Stimulated activated CD4-positive, alpha-beta T cell treated with anti-CD3 and anti-CD28 coated beads, TNF-alpha, amount 100 ng/mL, for 48 hours (primary cell): ENCODE measurements around the gene PLAAT1.

Experiments
- DNase-seq, 3 donors: peaks; one replicate each; pipeline ENCODE4 v3.0.0-alpha.2; 2020; ENCODE audit warnings: low read depth in 3 of 3

PLAAT1 gene

GRCh38 chr3:193240850-193241706 lies at the start of gene PLAAT1:
Gene PLAAT1 (plus strand): TSS chr3:193241222. CDS start chr3:193255651, 14,429 bp downstream.
- DNase-seq: peak in 2 of 3 donors; percentile 2 to 18

DNA sequence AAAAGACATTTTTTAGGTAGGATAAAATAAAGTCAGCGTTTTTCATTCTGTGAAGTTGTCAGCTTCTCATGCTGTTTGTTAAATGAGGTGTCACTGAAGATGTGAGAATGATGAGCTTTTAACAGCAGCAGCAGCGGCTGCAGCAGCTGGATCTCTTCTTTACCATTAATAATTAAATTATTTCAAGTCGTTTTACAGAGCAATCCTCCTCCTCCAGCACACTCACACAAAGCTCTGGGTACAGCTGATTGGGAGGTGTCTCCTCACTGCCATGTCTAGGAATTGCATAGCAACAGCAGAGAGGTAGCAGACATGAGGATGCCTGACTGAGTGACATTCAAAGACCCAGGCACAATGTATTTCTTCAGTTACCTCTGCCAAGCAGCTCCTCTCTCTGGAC lies 46.7 kb upstream of the PLAAT1 start:
- DNase-seq: no peak

DNA sequence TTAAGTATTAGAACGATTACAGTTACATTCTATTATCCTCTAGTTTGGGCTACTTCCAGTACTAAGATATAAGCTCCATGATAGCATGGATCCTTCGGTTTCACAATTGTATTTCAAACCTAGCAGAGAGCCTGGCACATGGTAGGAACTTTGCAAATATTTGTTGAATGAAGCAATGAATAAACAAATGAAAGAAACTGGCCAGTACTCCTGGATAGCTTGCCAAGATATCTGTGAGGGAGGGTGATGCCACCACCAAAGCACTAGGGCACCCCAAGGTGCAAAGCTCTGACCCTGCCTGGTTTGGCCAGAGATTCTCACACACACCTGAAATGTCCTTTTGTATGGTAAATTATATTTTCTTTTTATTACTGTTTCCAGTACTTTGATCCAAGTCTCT lies 44.3 kb upstream of the PLAAT1 start:
- DNase-seq: no peak

DNA sequence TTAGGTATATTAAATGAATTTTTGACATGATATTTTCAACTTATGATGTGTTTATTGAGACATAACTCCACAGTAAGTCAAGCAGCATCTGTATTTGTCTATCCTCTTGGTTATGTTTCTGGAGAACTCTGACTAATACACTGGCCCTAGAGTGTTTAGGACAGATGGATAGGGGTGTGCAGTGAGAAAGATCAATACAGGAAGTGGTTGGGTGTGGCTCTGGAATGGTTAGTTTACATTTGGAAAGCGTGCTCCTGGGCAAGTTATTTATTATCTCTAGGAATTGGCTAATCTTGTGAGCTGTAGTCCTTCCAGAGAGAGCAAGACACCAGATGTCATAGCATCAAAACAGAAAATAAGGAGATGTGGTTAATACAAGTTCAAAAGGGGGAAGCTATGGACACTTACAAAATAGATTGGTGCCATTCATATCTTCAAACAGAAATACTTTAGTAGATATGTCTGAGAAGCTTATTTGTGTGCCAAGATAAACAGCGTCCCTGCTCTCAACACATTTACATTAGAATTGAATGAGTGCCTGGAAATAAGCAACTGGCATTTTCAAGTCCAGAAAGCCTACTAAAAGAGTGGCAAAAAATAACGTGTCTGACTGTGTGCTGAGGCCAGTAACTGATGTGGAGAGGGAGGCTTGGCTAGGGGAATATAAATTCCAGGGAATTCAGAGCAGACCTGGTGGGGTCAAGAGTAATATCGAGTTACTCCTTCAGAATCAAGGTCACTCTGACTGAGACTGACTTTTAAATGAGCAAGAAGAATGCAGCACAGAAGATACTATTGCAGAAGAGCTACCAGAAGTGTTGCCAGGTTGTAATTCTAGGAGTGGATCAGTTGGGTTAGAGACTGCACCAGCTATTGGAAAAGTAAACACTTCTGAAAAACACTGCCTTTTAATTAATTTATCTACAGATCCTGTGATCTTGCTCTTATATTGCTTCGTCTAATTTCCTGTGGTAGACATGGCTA lies 33.4 kb upstream of the PLAAT1 start:
- no peak for DNase-seq

- DNase-seq: no peak
Observed at GRCh38 chr3:193210618-193211017, 30.4 kb upstream of the PLAAT1 start.

- DNase-seq: no peak
Observed at GRCh38 chr3:193211173-193211572, 29.8 kb upstream of the PLAAT1 start.

DNA sequence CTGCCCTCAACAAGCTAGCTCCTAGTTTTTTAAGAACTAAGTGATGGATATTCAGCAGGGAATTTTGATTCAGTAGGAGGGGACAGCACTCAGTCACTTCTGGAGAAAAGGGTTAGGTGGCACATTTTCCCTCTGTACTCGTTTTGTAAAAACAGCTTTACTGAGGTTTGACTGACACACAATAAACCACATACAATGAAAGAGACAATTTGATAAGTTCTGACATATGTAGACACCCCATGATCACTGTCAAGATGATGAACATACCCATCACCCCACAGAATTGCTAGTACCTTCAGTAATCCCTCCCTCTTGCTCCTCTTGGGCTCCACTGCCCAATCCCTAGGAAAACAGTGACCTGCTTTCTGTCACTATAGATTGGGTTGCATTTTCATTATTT lies 29.0 kb upstream of the PLAAT1 start:
- no peak for DNase-seq

- no peak for DNase-seq
Observed at GRCh38 chr3:193212844-193213243, 28.2 kb upstream of the PLAAT1 start.

- DNase-seq: no peak
Observed at GRCh38 chr3:193214445-193214844, 26.6 kb upstream of the PLAAT1 start.

- no peak for DNase-seq
Observed at GRCh38 chr3:193225302-193226125, 15.5 kb upstream of the PLAAT1 start.

- DNase-seq: no peak
Observed at GRCh38 chr3:193228206-193228605, 12.8 kb upstream of the PLAAT1 start.

DNA sequence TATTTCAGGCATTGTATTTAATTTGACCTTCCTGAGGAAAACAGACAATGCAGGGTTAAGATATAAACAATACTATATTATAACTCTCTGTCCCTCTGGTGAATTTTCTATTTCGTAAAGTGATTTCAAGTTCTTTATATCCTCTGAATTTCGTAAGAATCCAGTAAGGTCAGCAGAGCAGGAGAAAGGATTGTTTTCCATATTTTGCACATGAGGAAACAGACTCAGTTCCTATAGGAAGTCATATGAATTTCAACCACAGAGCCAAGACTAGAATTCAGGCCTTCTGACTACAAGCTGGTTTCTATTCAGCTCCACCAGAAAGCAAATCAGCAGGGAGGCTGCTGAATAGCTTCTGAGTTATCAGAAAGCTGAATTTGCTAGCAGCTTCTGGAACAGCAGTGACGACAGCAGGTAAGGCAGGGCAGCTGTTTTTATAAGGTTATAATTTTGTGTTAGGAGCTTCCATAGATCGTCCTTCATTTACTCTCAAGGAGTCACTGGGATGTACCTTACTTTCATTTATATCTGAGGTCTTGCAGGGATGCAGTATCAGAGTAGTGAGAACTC lies 11.1 kb upstream of the PLAAT1 start:
- no peak for DNase-seq

DNA sequence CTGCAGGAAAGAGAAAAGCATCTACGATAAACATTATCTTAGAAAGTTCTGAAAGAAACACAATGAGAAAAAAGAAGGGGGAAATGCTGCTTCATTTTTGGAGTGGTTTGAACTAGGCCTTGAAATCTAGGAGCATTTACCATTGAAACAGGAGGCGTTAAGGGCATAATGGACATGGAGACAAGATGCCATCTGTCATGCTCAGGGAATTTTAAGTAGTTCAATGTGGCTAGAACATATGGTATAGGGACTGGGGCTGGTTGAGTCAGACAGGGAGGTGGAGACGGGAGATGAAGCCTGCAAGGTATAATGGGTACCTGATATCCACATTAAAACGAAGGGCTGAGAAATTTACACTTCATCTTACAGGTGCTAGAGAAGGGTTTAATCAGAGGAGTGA lies 10.4 kb upstream of the PLAAT1 start:
- no peak for DNase-seq

DNA sequence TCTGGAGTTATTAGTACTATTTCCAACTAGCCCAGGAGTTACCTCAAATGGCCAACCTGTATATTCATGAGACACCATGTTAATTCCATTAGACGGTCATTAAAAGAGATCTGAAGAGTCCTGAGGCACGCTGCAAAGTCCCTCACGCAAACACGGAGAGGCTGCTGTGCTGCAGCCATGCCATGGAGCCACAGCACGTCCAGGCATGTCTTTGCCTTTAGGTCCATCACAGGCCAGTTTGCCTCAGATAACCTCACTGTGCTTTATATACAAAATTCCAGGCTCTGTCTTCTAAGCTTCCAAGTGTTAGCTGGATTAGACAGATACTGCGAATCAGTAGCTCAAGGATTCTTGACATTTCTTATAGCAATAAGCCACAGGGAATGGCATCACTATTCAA lies 9.8 kb upstream of the PLAAT1 start:
- DNase-seq: no peak

DNA sequence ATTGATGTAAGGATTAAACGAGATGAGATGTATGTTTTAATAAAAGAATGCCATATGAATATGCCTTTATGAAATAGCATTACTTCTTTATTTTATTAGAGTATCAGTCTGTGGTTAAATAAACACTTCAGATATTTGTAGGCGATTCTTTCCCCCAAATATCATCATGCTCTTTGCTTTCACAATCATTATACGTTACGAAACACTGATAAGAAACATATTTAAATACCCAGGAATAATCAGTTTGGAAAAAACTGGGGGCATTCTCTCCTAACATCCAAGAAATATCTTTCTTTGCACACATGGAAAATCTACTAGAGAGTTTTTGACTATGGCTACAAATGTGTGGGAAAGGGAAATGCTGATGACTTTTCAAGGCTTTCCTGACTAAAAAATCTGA lies 4.4 kb upstream of the PLAAT1 start:
- DNase-seq: no peak

- DNase-seq: no peak
Observed at GRCh38 chr3:193237030-193237429, 4.0 kb upstream of the PLAAT1 start.

GRCh38 chr3:193240436-193240849 lies 579 bp upstream of the PLAAT1 start:
- no peak for DNase-seq

DNA sequence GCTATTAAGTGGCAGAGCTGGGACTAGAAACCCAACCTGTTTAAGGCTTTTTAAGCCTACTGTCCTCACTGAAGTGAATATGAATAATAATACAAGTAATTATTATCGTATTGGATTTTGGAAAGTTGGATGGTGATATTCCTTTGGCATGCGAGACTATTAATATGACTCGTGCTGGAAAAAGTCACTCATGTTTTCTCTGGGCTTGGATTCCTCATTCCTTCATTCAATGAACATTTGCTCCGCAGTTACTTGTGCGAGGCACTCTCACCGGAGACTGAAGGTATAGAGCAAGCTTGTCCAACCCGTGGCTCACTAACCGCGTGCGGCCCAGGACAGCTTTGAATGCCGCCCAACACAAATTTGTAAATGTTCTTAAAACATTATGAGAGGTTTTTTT lies 694 bp downstream of the PLAAT1 start:
- DNase-seq: no peak

DNA sequence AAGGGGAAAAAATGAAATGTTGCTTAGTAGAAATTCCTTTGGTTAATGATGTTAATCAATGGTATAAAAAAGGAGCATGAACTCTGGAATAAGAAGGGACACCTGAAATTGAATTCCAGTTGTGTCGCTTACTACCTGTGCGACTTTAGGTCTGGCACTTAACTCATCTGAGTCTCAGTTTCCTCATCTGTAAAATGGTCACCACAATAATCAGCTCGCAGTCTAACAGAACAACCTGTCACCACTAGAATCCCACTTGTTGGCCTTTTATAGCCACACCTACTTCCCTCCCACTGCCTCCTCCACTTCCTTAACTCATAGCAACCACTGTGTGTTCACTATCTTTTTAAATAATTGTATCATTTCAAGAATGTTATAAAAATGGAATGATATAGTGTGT lies 2.5 kb downstream of the PLAAT1 start:
- no peak for DNase-seq

GRCh38 chr3:193248848-193249468 lies 7.9 kb downstream of the PLAAT1 start:
- DNase-seq: no peak

DNA sequence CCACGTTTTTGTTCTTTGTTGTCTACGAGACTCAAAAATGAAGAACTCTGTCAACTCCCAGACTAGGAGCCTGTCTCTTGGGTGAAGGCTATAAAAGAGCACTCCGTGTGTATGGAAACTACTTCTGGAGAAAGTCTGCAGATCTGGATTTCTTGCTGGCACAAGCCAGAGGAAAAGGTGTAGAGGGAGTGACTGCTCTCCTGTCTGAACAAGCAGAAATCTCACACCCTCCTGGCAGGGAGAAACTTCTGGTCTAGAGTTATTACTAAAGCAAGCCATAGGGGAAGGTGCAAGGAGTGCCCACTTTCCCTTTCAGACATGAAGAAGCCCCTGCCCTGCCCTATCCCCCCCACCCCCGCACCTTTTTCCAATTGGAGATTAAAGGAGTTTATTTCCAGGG lies 9.5 kb downstream of the PLAAT1 start:
- DNase-seq: no peak
